HG03097 (cell line): ENCODE results near the gene SRRM5.

Source experiments
- ATAC-seq: cut with Tn5 transposase; IDR thresholded peaks from one replicate; pipeline ENCODE4 v1.9.1; 2021; ENCODE audit not compliant: unreplicated experiment, low FRiP score

SRRM5 gene

DNA sequence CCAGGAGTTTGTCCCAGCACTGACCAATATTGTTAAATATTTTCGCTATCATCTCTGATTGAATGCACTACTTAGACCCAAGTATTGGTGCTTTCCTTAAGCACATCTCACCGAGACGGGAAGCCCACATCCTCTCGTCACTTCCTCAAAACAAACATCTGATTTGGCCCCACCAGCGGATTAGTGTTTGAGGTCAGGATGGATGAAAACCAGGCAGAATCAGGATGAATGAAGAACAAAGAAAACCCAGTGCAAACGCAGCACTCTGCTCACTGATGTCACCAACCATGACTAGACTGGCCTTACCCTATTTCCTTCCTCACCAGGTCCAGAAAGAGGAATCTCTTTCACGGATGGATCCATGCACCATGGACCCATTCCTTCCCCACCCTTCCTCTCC, 52.1 kb downstream of the SRRM5 start:
- no peak for ATAC-seq
